ENCODE measurements around the gene KLF15.

Gene KLF15

GRCh38 chr3:126355777-126356372 is 1.3 kb downstream of the KLF15 start:
- no peak for TF ChIP-seq CTCF (IDR thresholded peaks at IDR 0.05; ENCODE audit: borderline replicate concordance, insufficient read depth, low read depth, low read length)
- H3K4me3 ChIP-seq (ENCODE audit: low read depth, low read length): no peak overlapping the region

- TF ChIP-seq CTCF (IDR thresholded peaks at IDR 0.05; ENCODE audit: borderline replicate concordance, insufficient read depth, low read depth, low read length): no peak
These were observed 2.0 kb downstream of the KLF15 start for GRCh38 chr3:126355251-126355650.

GRCh38 chr3:126354776-126355175 is 2.4 kb downstream of the KLF15 start:
- H3K4me3 ChIP-seq (ENCODE audit: low read depth, low read length): no peak overlapping the region
- TF ChIP-seq CTCF (IDR thresholded peaks at IDR 0.05; ENCODE audit: borderline replicate concordance, insufficient read depth, low read depth, low read length): no peak

More at GRCh38 chr3:126355251-126355650, 2.0 kb downstream of the KLF15 start:
- H3K4me3 ChIP-seq (ENCODE audit: low read depth, low read length): no peak overlapping the region

- H3K4me3 ChIP-seq (ENCODE audit: low read depth, low read length): no peak overlapping the region
- no peak for TF ChIP-seq CTCF (IDR thresholded peaks at IDR 0.05; ENCODE audit: borderline replicate concordance, insufficient read depth, low read depth, low read length)
These were observed 3.4 kb downstream of the KLF15 start for GRCh38 chr3:126353694-126354321.

- H3K4me3 ChIP-seq (ENCODE audit: low read depth, low read length): no peak overlapping the region
- no peak for TF ChIP-seq CTCF (IDR thresholded peaks at IDR 0.05; ENCODE audit: borderline replicate concordance, insufficient read depth, low read depth, low read length)
These were observed 4.4 kb downstream of the KLF15 start for GRCh38 chr3:126352476-126353454.

- H3K4me3 ChIP-seq (ENCODE audit: low read depth, low read length): no peak overlapping the region
- TF ChIP-seq CTCF (IDR thresholded peaks at IDR 0.05; ENCODE audit: borderline replicate concordance, insufficient read depth, low read depth, low read length): no peak
These were observed 5.3 kb downstream of the KLF15 start for GRCh38 chr3:126351771-126352475.

All from GM12875 (cell line).